ENCODE data around the gene HNRNPA0.

The HNRNPA0 gene

DNA sequence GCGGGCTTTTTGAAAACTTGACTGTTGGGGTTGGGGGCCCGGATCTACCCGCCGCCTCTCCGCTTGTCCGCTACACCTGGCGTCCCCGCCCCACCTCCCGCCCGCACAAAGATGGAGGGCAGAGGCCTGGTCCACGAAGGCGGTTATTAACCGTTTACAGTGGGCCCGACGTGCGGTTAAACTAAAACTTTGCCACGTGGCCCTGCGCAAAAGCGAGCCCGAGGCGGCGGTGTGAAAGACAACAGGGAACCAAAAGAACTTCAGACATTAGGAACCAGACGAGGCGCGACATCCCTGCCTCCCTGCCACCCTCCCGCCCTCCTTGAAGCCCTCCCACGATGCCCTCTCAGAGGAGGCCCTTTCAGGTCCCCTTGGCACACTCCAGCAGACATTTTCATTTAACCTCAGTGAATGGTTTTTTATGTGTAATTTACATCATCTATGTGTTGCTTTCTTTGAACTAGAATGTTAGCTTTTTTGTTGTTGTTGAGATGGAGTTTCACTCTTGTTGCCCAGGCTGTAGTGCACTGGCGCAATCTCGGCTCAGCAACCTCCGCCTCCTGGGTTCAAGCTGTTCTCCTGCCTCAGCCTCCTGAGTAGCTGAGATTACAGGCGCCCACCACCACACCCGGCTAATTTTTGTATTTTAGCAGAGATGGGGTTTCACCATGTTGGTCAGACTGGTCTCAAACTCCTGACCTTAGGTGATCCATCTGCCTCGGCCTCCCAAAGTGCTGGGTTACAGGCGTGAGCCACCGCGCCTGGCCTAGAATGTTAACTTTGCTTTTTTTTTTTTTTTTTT is 999 bp upstream of the HNRNPA0 start:
- DNase-seq (ENCODE audit: low read depth), result no peak

DNA sequence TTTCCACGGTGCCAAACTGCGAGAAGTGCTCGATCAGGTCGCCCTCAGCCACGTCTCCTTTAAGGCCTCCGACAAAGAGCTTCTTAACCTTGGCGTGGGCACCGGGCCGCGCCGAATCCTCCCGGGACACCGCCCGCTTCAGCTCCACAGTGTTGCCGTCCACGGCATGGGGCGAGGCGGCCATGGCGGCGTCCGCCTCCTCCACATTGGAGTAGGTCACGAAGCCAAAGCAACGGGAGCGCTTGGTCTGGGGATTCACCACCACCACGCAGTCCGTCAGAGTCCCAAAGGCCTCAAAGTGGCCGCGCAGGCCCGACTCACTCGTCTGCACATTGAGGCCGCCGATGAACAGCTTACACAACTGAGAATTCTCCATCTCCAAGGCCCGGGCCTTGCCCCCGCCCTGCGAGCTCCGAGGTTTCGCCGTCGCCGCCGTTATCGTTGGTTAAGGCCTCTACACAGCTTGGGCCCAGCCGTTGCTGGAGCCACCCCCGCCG is 424 bp downstream of the HNRNPA0 start:
- DNase-seq (ENCODE audit: low read depth), result no peak

DNA sequence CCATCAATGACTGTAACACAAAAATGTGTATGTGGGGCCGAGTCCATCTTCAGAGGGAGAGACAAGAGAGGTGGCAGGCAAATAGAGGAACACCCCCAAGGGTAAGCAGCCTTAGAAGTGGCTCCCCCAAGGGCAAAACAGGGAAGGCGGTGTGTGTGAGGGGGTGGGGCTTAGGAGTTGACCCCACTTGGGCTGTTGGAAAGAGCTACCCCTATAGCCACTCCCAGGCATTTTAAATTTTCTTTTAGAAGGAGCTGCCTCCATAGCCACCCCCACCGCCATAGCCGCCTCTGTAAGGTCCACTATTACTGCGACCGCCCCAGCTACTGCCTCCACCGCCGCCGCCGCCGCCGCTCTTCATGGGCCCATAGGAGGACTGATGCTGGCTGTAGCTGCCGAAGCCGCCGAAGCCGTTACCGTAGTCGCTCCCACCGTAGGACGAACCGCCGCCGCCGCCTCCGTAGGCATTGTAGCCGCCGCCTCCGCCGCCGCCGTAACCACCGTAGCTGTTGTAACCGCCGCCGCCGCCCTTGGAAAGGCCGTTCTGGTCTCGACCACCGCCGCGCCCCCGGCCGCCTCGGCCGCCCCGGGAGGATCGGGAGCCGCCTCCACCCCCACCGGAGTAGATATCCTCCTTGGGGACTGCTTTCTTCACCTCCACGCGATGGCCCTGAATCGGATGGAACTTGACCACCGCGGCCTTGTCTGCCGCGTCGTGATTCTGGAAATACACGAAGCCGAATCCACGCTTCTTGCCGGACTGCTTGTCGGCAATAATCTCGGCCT is 1.1 kb downstream of the HNRNPA0 start:
- no peak for DNase-seq (ENCODE audit: low read depth)

DNA sequence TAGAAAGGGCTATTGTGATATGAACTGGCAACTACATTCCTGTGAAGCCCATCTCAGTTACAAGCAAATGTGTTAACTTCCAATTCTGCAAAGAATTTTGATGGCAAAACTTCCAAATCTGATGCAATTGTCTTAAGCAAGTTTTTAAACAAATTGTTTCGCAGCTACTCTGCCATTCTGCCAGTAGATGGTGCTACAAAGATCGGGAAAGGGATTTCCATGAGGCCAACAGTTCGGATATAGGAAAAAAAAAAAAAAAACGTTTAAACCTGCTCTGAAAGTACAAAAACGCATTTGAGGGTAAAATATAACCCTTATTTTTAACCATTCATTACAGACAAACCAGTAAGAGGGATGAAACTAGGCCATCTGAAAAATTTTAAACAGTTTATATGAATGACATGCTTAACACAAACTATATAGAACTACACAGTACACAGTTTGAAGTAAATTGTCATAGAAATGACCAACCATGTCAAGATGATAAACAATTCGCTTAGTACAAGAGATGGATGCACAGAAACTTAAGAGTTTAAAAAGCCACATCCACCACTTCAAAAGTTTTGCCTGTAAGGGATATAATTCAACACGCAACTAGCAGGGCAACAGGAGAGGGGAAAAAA is 2.2 kb downstream of the HNRNPA0 start:
- DNase-seq (ENCODE audit: low read depth), result no peak

DNA sequence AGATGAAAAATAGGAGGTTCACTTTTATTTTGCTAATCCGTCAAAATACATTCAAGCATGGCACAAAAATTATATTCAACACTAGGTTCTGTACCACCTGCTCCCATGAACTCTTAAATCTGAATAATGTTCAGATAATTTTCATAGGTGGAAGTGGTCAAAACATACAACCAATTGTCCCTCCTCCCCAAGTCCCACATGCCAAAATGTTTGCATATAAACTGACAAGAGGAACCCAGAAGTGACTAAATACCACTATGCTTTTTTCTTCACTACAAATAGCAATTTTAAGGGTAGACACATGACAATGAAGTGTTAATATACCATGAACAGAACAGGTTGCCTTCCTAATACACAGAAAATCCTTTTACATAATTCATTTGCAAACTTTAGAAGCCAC is 3.7 kb downstream of the HNRNPA0 start:
- no peak for DNase-seq (ENCODE audit: low read depth)

DNA sequence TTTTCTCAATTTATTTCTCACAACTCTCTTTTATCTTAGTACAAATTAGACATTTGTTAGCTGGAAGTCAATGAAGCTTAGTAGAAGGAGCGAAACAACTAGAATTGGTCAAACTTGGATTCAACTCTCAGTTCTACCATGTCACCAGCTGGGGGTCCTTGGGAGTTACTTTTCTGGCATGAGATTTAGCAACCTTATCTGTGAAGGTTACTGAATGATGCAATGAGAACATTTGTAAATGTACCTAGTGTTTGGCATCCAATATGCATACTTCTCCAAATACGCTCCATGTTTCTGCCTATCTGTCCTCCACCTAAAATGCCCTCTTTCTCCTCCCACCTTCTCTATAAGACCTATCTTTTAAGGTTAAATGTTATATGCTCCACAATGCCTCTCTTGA is 6.3 kb downstream of the HNRNPA0 start:
- DNase-seq (ENCODE audit: low read depth), result no peak

DNA sequence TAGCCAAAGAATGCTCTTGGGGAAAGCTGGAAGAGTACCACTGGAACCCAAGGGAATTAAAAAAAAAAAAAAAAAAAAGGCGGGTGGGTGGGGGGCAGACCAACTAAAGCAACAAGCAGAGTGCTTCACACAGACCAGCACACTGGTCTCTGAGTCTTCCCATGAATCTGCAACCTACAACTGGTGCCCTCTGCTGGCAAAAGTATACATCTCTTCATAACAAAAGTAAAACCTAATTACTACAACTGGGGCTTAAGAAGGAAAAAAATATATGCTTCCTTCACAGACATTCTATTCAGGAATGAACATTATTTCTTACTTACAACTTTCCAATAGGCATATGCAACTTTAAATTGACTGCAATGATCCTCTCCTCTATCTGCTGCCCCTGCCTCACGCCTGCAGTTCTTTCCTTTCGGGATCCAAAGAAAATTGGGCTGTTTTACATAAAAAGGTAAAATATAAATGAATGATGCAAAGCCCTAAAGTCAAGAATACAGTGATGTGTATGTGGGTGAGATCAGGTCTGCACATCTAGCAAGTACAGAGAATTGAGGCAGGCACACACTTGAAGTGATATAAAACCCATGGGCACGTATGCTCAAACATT is 11.0 kb downstream of the HNRNPA0 start:
- DNase-seq (ENCODE audit: low read depth), result no peak

DNA sequence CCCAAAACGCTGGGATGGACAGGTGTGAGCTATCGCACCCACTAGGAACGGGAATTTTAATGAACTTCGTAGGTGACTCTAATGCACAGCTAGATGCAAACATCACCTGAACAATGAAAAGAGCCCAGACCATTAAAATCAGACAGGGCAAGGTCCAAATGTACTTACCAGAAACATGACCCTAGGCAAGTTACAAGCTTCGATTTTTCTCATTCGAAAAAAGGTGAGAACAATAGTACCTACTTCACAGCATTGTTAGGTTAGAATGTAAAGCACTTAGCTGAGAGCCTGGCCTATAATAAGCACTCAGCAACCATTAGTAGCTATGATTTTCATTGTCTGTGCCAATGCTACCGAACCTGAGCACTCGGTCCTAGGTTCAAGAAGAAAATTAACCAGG is 12.4 kb downstream of the HNRNPA0 start:
- no peak for DNase-seq (ENCODE audit: low read depth)

DNA sequence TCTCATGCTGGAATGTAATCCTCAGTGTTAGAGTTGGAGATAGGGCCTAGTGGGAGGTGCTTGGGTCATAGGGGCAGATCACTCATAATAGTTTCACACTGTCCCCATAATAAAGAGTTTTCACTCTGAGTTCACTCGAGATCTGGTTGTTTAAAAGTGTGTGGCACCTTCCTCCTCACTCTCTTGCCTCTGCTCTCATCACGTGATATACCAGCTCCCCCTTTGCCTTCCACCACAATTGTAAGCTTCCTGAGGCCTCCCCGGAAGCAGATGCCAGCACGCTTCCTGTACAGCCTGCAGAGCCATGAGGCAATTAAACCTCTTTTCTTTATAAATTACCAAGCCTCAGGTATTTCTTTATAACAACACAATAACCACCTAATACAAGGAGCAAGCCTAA is 14.4 kb downstream of the HNRNPA0 start:
- no peak for DNase-seq (ENCODE audit: low read depth)

DNA sequence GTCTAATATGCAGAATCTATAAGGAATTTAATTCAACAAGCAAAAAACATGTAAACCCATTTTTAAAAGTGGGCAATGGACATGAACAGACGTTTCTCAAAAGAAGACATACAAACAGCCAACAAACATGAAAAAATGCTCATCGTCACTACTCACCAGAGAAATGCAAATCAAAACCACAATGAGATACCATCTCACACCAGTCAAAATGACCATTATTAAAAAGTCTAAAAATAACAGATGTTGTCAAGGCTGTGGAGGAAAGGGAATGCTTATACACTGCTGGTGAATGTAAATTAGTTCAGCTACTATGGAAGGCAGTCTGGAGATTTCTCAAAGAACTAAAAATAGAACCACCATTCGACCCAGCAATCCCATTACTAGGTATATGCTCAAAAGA is 15.2 kb downstream of the HNRNPA0 start:
- DNase-seq (ENCODE audit: low read depth), result no peak

DNA sequence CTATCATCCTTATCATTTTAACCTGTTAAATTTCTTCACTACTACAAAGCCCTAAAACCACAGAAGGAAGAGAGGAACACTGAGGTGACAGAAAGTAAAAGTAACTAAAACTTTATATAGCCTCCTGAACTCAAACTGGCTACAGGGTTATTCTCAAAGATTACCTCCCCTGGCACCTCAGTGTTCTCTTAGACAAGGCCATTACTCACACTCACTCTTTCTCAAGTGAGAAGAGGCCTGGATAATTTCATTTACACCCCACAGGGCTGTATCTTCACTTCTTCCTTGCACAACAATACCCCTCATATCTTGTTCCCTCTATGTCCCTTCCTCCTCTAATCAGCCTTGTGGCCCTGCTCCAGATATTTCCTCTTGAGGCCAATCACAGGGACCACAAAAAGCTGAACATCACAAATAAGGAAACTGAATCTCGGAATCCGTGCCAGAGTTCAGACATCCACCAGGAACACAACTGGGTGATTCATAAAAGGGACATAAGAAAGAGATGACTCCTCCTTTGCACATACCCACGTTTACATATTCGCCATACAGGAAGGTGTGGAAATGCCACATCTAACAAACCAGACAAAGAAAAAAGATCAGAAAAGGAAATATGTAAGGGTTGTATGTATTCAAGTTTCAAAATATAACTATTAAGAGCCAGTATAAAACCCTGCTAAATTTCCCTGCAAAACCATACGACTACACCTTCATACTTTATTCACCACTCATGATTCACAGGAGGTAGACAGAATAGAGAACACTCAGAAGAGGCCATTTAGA is 16.6 kb downstream of the HNRNPA0 start:
- DNase-seq (ENCODE audit: low read depth), result no peak

DNA sequence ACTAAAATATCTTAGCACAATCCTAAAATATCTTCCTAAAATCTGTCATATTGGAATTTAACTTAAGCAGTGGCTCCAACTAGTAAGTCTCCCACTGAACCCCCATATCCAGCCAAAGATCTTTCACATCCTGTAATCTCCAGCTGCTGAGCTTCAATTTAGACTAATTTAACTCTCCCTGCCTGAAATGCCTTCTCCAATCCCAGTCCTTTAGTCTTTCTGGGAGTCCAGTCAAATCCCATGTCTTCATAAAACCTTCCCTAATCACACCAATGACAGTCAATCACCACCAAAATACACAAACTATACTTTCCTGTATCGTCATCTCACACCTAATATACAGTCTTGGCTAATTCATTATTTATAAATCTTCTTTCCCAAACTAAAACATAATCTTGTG is 17.7 kb downstream of the HNRNPA0 start:
- DNase-seq (ENCODE audit: low read depth), result no peak

DNA sequence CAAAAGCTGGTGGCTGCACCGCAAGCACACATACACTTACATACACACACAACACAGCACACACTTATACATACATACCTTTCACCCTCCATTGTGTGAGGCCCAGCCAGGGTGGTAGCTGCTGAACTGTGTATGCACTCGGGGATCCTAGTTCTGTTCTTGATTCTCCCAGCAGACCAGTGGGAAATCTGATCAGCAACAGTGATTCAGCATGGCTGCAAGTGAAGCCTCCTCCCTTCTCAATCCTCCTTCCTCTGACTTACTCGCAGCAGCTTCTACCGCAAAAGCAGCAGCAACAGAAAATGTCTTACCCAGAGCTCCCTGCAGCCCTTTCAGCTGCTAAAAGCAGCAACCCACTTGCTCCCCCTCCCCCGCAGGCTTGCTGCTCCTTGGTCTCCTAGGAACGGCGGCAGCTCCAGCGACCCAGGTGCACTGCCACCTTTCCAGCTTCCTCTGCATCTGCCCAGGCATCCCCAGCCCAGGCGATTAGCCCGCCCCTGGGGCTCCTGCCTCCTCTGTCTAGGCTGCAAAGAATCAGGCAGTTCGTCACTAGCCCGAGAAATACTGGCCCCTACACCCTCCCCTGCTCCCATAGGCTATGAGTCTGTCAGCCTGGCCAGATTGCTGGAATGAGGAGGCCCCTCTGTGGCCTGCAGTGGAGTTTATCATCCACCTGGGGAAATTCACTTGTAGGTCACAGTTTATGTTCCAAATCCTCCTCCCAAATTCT is 18.4 kb downstream of the HNRNPA0 start, which contains the start of gene KLHL3:
TSS of gene KLHL3 (minus strand) at position 535 of the 730 bp plus-strand sequence. CDS start at position 92, 443 bp downstream.
- no peak for DNase-seq (ENCODE audit: low read depth)

DNA sequence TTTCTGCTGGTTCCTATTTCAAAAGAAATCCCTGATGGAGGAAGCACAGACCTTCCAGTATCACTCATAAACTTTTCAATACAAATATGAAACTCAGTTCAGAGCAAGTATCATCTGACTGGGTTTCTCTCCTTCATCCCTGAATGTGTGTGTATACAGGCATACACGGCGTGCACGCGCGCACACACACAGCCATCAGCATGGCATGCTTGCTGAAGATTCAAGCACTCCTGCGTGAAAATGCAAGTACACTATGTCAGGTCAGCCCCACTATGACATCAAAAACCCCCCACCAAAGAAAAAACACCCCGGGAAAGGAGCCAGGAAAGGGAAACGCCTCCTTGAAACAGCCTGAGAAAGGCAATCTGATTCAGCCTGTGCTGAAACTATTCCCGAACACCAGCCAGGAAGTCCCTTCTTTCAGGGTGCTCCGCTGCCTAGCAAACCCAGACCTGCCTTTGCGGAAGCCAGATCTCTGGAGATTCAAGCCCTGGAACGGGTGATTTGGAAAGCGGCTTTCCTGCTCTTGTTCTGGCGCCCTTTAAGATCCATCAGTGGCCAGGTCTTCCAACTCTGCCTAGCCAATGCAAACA is 19.1 kb downstream of the HNRNPA0 start:
- DNase-seq (ENCODE audit: low read depth), result no peak

DNA sequence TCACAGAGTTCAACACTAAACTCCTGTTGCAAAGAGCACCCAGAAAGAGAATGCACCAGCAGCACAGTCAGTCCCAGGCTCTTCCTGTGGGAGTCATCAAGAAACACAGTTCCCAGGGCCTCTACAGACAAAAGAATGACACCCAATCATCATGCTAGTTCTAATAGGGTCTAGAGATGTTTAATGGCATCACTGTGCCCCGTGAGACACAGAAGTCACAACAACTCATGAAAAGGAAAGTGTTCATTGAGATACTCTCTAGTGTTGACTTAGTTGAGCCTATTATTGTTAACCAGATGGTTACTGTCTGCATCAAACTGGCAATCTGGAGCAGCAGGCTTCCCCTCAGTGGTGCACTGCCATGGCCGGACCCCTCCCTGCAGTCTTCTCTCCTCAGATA is 19.8 kb downstream of the HNRNPA0 start:
- no peak for DNase-seq (ENCODE audit: low read depth)

DNA sequence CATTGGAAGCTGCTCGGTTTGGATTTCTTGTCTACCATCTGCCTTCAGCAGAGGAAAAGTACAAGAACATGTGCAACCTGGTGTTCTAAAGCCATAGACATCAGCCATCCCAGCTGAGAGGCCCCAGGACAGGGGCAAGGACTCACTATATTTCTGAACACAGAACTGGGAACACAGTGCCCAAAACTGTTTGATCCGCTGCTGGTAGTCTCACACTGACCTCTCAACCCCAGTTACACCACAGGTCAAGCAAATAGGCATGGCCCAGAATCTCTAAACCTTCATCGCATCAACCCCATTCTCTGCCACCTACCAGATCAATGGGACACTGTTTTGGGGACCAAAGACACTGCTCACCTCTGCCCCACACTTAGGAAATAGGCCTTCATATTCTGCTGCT is 20.2 kb downstream of the HNRNPA0 start:
- DNase-seq (ENCODE audit: low read depth), result no peak

DNA sequence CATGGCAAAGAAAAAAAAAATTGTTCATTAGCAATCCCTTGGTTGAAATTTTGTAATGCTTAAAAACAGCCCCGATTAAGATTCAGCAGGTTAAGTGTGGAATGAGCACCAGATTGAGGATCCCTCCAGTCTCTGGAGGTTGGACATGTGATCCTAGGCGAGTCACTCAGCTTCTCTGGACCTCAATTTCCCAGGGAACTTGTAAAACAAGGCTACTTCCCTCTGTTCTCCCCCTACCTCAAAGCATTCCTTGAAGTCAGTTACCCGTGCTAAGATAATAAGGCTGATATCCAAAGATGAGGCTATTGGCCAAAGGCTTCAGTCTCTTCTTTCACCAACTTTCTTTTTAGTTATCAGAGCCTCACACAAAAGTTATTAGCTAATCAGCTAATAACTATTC is 21.2 kb downstream of the HNRNPA0 start:
- no peak for DNase-seq (ENCODE audit: low read depth)

DNA sequence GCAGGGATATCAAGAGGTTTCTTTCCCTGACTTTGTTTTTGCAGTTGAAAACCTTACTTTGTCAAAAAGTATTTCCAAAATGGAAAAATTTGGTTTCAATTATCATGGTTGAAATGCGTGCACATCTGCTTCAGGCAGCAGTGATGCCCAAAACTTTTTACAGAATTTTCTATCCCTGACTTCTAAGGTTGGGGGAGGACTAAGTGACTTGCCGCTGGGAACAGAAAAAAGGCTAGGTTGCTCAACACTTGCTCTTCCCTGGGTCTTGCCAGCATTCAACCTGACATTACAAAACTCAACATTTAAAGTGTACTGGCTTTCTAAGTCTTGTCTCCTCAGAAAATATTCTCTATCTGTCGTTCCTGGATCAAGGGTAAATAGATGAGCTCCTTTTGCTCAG is 23.0 kb downstream of the HNRNPA0 start:
- no peak for DNase-seq (ENCODE audit: low read depth)

DNA sequence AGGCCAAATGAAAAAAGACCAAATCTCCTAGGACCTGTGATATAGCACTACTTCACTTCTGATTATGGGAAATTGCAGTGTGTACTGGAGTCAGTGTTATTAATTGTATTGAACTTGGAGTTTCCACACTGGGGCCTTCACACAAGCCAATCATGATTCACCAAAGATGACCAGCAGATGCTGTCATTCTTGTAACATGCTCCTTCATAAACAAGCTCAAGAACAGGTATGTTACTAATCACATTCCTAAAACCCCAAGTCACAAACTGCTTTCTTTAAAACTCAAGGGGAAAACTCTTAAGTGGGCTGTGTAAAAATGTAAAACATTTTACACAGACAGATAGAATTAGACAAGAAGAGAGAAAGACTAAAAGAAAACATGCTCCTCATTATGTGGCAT is 23.8 kb downstream of the HNRNPA0 start:
- DNase-seq (ENCODE audit: low read depth), result no peak

DNA sequence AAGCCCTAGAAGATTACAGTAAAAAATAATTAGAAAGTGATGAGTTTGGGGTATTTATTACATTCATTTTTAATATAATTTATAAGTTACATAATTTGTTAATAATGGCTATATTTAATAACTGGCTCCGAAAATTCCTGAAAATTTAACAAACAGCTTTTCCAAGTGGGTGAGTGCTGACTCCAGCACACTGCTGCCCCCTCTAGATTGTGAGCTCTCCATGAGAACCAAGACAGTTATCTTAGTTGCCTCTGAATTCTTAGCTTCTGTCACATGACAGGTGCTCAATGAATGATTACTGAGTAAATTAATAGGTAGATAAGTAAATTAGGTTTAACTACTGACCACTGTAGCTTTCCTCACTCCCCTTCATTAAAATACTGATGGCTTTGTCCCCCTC is 26.1 kb downstream of the HNRNPA0 start:
- DNase-seq (ENCODE audit: low read depth), result no peak

DNA sequence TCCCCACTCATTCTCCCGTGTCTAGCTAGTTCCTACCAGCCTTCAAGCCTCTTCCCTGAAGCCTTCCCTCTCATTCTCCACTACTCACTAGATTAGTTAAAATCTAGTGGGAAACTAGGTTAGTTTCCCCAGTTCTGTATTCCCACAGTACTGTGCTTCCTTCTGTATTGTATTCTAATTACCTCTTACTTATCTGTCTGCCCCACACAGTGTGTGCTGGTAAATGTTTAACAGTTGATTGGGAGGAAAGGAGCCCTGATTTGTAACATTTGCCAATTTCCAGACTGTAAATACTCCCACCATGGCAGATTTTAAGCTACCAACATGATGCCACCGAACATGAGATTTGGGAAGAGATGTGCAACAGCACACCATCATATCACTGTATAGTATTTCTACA is 26.5 kb downstream of the HNRNPA0 start:
- DNase-seq (ENCODE audit: low read depth), result no peak

All from non-pigmented ciliary epithelial cell (primary cell).